Natural killer cell (primary cell): ENCODE data around the gene HAGH. TPM values are rescaled to one million over a fixed set of nuclear protein-coding genes. Genes with fewer than 3 reads are reported as not detected.
A peak's percentile ranks its signal among the peaks of the same experiment; 100 is the strongest.

ENCODE experiments used
- ATAC-seq, 3 donors: fragments of 150-1000 bp in 2 of 3; fragments of 200-7000 bp in 1 of 3; cut with Tn5 transposase; 1 replicate in 1 of 3; 2 replicates in 2 of 3; pipeline ENCODE4 v1.10.0; 2021; ENCODE audit warnings: mild to moderate bottlenecking in 2 of 3, moderate library complexity in 2 of 3
- DNase-seq, 2 donors: peaks; one replicate each; pipeline versions ENCODE4 v3.0.0 to v3.0.0-alpha.2; 2013 to 2021; ENCODE audit warnings: mixed read lengths in 1 of 2
- H3K27ac ChIP-seq: one replicate; pipeline ENCODE4 v1.5.1; 2013; ENCODE audit warnings: mild to moderate bottlenecking, low read length
- H3K27me3 ChIP-seq: one replicate; pipeline ENCODE4 v1.6.1; 2013; ENCODE audit warnings: low read length; ENCODE audit not compliant: control insufficient read depth, insufficient read depth
- H3K36me3 ChIP-seq: one replicate; pipeline ENCODE4 v1.6.1; 2013; ENCODE audit warnings: low read length; ENCODE audit not compliant: control insufficient read depth, insufficient read depth
- H3K4me1 ChIP-seq: one replicate; pipeline ENCODE4 v1.6.1; 2013; ENCODE audit warnings: low read length; ENCODE audit not compliant: control insufficient read depth, insufficient read depth
- H3K4me3 ChIP-seq: one replicate; pipeline ENCODE4 v1.5.1; 2013; ENCODE audit warnings: low read length
- H3K9me3 ChIP-seq: one replicate; pipeline ENCODE4 v1.6.1; 2013; ENCODE audit warnings: low read length; ENCODE audit not compliant: control insufficient read depth, insufficient read depth
- H3K27ac Mint-ChIP-seq, 2 donors: one replicate each; pipeline ENCODE4 v1.8.0; 2022; ENCODE audit warnings: mild to moderate bottlenecking in 2 of 2, mixed read lengths in 2 of 2, moderate library complexity in 1 of 2
- H3K27me3 Mint-ChIP-seq, 2 donors: one replicate each; pipeline ENCODE4 v1.8.0; 2022; ENCODE audit warnings: low read depth in 2 of 2, mixed read lengths in 2 of 2
- H3K36me3 Mint-ChIP-seq: one replicate; pipeline ENCODE4 v1.8.0; 2022; ENCODE audit warnings: mixed read lengths
- H3K4me1 Mint-ChIP-seq, 2 donors: one replicate each; pipeline ENCODE4 v1.8.0; 2022; ENCODE audit warnings: mixed read lengths in 2 of 2
- H3K4me3 Mint-ChIP-seq: one replicate; pipeline ENCODE4 v1.8.0; 2022; ENCODE audit warnings: mild to moderate bottlenecking, moderate library complexity, mixed read lengths
- H3K9me3 Mint-ChIP-seq, 2 donors: one replicate each; pipeline ENCODE4 v1.8.0; 2022; ENCODE audit warnings: mixed read lengths in 2 of 2
- WGBS: methylation state at CpG from one replicate; pipeline ENCODE4 v1.1.7; 2013; ENCODE audit warnings: missing lambda C conversion rate; ENCODE audit not compliant: insufficient coverage; 5-methylcytosine and 5-hydroxymethylcytosine counted together
- intact Hi-C: fragments of 100-400 bp; cut with micrococcal nuclease; formaldehyde crosslinking; loops from one replicate; pipeline ENCODE4 v1.14.2; 2022
- total RNA-seq, 4 donors: library from RNA; stranded (reverse); fragments of 120-200 nt in 1 of 4; gene quantifications; one replicate each; pipeline versions ENCODE4 v1.2.3 to v1.2.4, GENCODE V29; 2013 to 2022
- TF ChIP-seq, protein P1 (sequence below): fragments of 200-600 bp; IDR thresholded peaks from one replicate; pipeline ENCODE4 v1.8.0; 2022; ENCODE audit warnings: antibody characterized with exemption

HAGH gene
- total RNA-seq, 3 donors from 2014 or later (not counting 1 experiment from before 2014, with no cell fraction given) = 27.8 to 38.4 (median 37.5) TPM

- peaks cover 49% of the 10 kb centered on the region for H3K4me1 ChIP-seq
- under 1% methylated on average over 102 of the region's 102 CpGs for whole genome bisulfite sequencing
Observed at GRCh38 chr16:1782408-1783264, 44.0 kb downstream of the HAGH start, which contains the start of the genes NUBP2 and SPSB3. TSS of gene NUBP2 (plus strand) at chr16:1782960. CDS start at chr16:1783021, 61 bp downstream. TSS of gene SPSB3 (minus strand) at chr16:1782571. CDS start at chr16:1781483, 1,088 bp downstream.

DNA sequence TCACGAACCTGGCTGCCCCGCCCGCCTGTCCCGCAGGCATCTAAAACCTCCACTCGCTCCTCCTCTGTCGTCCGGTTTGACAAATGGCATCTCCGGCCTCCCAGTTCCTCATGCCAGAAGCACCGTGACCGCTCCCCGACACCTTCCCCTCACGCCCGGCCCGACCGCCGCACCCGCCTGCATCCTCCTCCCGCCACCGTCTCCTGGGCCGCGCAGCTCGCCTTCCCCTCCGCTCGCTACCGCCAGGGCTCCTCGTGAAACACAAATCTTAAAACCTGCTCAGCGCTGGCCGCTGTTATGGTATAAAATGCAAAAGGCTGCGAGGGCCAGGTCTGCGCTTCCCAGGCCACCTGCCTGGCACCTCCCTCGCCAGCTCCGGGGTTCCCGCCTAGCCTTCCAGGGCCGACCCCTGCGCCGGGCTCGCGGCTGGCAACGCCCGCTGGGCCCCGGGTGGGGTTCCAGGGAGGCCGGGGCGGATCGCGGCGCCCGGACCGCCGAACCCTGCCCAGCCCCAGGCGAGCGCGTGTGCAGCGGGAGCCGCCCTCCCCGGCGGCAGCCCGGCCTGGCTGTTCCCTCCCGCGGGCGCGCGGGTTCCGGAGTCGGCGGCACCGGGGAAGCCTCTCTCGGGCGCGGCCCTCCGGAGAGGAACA lies 44.7 kb downstream of the HAGH start:
- no peaks in the 10 kb centered on the region for H3K27me3 ChIP-seq
- Mint-ChIP-seq H3K9me3 (no peaks in the 10 kb centered on the region), H3K4me1 (peaks cover 10 to 22% of the 10 kb centered on the region in 2 donors), H3K27me3 (no peaks in the 10 kb centered on the region), H3K27ac (peak overlapping the region; percentile 88 to 92), H3K36me3 (no peaks in the 10 kb centered on the region), H3K4me3 (peak overlapping the region; percentile 89)
- DNase-seq (peak; percentile 38 to 65), ATAC-seq (peak in 2 of 3 donors; percentile 0)
- intact Hi-C loops = loop anchor here (1.0 to 2.0 kb wide), 2 partner anchors 9 to 45 kb away; partner anchors contain the start of genes FAHD1, HAGH and MRPS34
- H3K27ac ChIP-seq = peak overlapping the region; percentile 19
- no peaks in the 10 kb centered on the region for H3K9me3 ChIP-seq
- peaks cover 49% of the 10 kb centered on the region for H3K4me1 ChIP-seq
- under 1% methylated on average over 70 of the region's 70 CpGs for WGBS
- H3K4me3 ChIP-seq = peak overlapping the region; percentile 51
- peaks cover 18% of the 10 kb centered on the region for H3K36me3 ChIP-seq
- TF ChIP-seq, protein P1, sequence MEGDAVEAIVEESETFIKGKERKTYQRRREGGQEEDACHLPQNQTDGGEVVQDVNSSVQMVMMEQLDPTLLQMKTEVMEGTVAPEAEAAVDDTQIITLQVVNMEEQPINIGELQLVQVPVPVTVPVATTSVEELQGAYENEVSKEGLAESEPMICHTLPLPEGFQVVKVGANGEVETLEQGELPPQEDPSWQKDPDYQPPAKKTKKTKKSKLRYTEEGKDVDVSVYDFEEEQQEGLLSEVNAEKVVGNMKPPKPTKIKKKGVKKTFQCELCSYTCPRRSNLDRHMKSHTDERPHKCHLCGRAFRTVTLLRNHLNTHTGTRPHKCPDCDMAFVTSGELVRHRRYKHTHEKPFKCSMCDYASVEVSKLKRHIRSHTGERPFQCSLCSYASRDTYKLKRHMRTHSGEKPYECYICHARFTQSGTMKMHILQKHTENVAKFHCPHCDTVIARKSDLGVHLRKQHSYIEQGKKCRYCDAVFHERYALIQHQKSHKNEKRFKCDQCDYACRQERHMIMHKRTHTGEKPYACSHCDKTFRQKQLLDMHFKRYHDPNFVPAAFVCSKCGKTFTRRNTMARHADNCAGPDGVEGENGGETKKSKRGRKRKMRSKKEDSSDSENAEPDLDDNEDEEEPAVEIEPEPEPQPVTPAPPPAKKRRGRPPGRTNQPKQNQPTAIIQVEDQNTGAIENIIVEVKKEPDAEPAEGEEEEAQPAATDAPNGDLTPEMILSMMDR = peak; percentile 38

More at GRCh38 chr16:1782408-1783264, 44.0 kb downstream of the HAGH start, which contains the start of the genes NUBP2 and SPSB3:
- H3K9me3 ChIP-seq = no peaks in the 10 kb centered on the region
- peak within 1 kb of the TSS; percentile 89 for H3K4me3 Mint-ChIP-seq
- no peaks in the 10 kb centered on the region for H3K27me3 ChIP-seq
- no peaks in the 10 kb centered on the region for H3K27me3 Mint-ChIP-seq
- peak within 1 kb of the TSS; percentile 88 to 92 for H3K27ac Mint-ChIP-seq
- H3K4me1 Mint-ChIP-seq = peaks cover 10 to 22% of the 10 kb centered on the region in 2 donors
- H3K36me3 ChIP-seq = peaks cover 17% of the 10 kb centered on the region
- intact Hi-C loops = loop anchor here (1.0 to 2.0 kb wide), 2 partner anchors 9 to 44 kb away; partner anchors contain the start of genes FAHD1, HAGH and MRPS34
- H3K4me3 ChIP-seq = peak within 1 kb of the TSS; percentile 61
- peak within 1 kb of the TSS; percentile 61 for H3K27ac ChIP-seq
- TF ChIP-seq, protein P1 = no peak
- no peaks in the 10 kb centered on the region for H3K36me3 Mint-ChIP-seq
- DNase-seq (peak; percentile 97 to 99), ATAC-seq (peak; percentile 86 to 94 (median 86))
- H3K9me3 Mint-ChIP-seq = no peaks in the 10 kb centered on the region

- intact Hi-C loops = no loop called here
- no peaks in the 10 kb centered on the region for H3K36me3 Mint-ChIP-seq
- no peaks in the 10 kb centered on the region for H3K9me3 ChIP-seq
- H3K4me3 Mint-ChIP-seq = peak overlapping the region; percentile 89
- TF ChIP-seq, protein P1 = no peak
- WGBS = 82% methylated on average over 20 of the region's 20 CpGs
- ATAC-seq (no peak), DNase-seq (no peak)
- no peaks in the 10 kb centered on the region for H3K27me3 ChIP-seq
- peaks cover 10 to 22% of the 10 kb centered on the region in 2 donors for H3K4me1 Mint-ChIP-seq
- peaks cover 19% of the 10 kb centered on the region for H3K36me3 ChIP-seq
- H3K27me3 Mint-ChIP-seq = no peaks in the 10 kb centered on the region
- H3K27ac Mint-ChIP-seq = peak overlapping the region; percentile 88 to 92
- H3K9me3 Mint-ChIP-seq = no peaks in the 10 kb centered on the region
- peak overlapping the region; percentile 19 for H3K27ac ChIP-seq
- peaks cover 49% of the 10 kb centered on the region for H3K4me1 ChIP-seq
- peak overlapping the region; percentile 51 for H3K4me3 ChIP-seq
Observed at GRCh38 chr16:1781254-1781653, 45.4 kb downstream of the HAGH start.
